GM12873 (cell line): ENCODE data around the gene PSME3.

Source experiments
- CTCF ChIP-seq: IDR thresholded peaks from 2 replicates; pipeline ENCODE4 v1.5.1; 2012; ENCODE audit warnings: low read depth, mild to moderate bottlenecking, moderate library complexity, low read length, control low read depth; ENCODE audit not compliant: insufficient read depth; ENCODE audit errors: missing control alignments

PSME3 gene

DNA sequence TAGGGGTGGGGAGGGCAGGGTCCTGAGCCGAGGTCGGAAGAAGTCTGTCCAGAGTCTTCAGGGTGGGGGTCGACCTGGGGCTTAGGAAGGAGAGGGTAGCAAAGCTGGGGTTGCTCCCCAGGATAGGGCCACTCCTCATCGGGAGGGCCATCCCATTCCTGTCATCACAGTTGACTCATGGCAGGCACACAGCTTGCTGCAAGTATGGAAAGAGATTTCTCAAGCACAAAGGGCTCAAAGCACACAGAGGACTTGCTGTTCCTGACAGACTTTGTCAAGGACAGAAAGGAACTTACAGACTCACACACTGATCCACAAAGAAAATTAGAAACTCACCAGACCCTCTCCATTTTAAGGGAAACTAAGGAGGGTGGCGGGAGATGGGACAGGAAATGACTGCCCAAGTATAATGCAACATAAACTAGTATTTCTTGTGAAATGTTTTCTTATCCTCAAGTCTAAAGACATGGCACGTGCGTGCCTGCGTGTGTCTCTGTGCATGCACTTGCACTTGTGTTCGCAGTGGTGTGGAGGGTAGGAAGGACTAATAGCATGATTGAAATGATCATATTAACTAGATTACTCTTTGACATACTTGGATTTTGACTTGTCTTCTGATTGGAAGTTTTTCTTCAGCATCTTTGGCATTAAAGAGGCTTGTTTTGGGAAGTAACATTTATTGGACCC lies 13.5 kb downstream of the PSME3 start:
- no peak for TF ChIP-seq CTCF

GRCh38 chr17:42848093-42848492 lies 14.9 kb downstream of the PSME3 start:
- no peak for TF ChIP-seq CTCF

GRCh38 chr17:42849031-42849430 lies 15.8 kb downstream of the PSME3 start:
- no peak for TF ChIP-seq CTCF

- no peak for TF ChIP-seq CTCF
These were observed 16.4 kb downstream of the PSME3 start for GRCh38 chr17:42849451-42850181.

- TF ChIP-seq CTCF: no peak
These were observed 17.8 kb downstream of the PSME3 start, which contains the start of gene AOC3 for GRCh38 chr17:42850954-42851353. Gene AOC3 (plus strand): TSS chr17:42851199. CDS start chr17:42851344, 145 bp downstream.

DNA sequence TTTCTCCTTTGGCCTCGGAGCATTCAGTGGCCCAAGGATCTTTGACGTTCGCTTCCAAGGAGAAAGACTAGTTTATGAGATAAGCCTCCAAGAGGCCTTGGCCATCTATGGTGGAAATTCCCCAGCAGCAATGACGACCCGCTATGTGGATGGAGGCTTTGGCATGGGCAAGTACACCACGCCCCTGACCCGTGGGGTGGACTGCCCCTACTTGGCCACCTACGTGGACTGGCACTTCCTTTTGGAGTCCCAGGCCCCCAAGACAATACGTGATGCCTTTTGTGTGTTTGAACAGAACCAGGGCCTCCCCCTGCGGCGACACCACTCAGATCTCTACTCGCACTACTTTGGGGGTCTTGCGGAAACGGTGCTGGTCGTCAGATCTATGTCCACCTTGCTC lies 19.2 kb downstream of the PSME3 start:
- no peak for TF ChIP-seq CTCF

DNA sequence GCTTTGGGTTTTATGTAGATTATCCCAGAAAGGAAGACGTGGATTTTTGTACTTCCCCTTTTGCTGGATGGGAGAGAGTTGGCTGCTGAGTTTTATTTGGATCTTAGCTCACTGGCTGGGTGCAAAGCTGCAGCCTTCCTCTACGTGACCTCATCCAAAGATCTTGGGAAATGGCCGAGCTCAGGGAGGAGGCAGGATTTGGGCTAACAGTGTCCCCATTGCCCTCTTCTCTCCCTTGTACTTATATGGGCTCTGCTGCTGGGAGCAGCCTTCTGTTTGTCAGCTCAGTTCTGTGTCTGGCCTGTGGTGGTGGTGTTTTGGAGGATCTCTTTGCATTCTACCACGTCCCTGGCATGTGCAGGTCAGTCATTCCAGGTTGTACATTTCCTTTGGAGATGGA lies 19.8 kb downstream of the PSME3 start:
- no peak for TF ChIP-seq CTCF
